ENCODE measurements around the gene SLC26A5.
A peak's percentile ranks its signal among the peaks of the same experiment; 100 is the strongest.
"Not testable (repeated sequence)": the region's sequence is repeated elsewhere in the genome, so short reads cannot be mapped to it uniquely, and the experiment has no call there.

SLC26A5 gene, protein sequence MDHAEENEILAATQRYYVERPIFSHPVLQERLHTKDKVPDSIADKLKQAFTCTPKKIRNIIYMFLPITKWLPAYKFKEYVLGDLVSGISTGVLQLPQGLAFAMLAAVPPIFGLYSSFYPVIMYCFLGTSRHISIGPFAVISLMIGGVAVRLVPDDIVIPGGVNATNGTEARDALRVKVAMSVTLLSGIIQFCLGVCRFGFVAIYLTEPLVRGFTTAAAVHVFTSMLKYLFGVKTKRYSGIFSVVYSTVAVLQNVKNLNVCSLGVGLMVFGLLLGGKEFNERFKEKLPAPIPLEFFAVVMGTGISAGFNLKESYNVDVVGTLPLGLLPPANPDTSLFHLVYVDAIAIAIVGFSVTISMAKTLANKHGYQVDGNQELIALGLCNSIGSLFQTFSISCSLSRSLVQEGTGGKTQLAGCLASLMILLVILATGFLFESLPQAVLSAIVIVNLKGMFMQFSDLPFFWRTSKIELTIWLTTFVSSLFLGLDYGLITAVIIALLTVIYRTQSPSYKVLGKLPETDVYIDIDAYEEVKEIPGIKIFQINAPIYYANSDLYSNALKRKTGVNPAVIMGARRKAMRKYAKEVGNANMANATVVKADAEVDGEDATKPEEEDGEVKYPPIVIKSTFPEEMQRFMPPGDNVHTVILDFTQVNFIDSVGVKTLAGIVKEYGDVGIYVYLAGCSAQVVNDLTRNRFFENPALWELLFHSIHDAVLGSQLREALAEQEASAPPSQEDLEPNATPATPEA

DNA sequence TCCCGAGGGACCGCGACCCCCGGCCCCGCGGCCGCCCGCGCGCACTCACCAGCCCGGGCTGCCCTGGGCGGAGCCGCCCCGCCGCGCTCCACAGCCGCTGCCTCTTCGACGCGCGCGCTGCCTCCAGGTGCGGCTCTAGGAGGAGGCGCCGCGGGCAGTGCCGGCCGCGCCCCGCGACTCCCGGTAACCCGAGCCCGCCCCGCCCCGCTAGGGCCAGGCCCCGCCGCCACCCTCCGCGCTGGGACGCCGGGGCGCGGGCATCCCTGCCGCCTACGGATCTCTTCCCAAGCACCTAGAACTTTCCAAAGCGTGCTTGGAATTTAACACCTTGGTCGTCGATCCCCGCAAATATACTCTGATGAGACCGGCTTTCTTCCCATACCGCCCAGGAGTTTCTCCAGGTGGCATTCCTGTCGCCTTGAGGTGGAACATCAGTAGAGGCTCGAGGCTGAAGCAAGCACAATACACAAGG is at the start of gene SLC26A5:
SLC26A5 (minus strand) TSS at position 159 of the 472 bp plus-strand sequence. CDS start 24,693 bp downstream, outside the sequence.
- DNase-seq (ENCODE audit: low spot score), result peak; percentile 84

DNA sequence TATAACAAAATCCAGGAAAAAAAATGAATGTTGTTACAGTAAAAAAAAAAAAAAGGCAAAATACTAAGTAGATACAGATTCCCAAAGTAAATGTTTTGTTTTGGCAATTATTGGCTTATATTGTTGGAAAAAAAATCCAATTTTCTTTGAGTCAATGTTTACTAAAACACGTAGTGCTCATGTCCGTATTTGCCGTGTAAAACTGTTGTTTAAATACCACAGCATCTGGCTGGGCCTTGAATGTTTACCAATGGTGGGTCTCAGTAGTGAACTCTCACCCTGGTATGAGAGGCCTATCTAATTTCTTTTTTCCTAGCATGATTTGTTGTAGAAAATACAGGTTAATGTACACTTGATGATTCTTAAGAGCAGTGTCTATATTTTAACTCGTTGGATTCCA is 41.4 kb upstream of the SLC26A5 start:
- DNase-seq (ENCODE audit: low spot score), result no peak

DNA sequence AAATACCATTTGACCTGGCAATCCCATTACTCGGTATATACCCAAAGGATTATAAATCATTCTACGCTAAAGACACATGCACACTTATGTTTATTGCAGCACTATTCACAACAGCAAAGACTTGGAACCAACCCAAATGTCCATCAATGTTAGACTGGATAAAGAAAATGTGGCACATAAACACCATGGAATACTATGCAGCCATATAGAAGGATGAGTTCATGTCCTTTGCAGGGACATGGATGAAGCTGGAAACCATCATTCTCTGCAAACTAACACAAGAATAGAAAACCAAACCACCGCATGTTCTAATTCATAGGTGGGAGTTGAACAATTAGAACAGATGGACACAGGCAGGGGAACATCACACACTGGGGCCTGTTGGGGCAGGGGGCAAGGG is 40.9 kb upstream of the SLC26A5 start:
- not testable (repeated sequence) for DNase-seq (ENCODE audit: low spot score)

DNA sequence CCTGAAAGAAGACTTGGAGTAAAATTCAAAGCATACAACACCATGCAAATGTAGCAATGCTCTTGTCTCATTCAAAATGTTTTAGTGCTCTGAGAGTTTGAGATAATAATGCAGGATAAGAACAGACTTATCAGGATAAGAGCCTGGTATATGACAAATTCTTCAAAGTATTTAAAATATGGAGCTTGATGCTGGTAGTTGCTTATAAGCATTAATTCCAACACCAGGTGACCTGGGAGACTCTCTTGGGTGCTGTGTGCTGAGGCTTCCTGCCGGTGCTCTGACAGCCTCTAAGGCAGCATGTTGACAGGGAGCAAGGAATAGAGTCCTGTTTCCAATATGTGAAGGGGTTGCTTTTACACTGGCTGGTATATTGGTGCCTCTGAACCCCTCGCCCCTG is 34.8 kb upstream of the SLC26A5 start:
- no peak for DNase-seq (ENCODE audit: low spot score)

DNA sequence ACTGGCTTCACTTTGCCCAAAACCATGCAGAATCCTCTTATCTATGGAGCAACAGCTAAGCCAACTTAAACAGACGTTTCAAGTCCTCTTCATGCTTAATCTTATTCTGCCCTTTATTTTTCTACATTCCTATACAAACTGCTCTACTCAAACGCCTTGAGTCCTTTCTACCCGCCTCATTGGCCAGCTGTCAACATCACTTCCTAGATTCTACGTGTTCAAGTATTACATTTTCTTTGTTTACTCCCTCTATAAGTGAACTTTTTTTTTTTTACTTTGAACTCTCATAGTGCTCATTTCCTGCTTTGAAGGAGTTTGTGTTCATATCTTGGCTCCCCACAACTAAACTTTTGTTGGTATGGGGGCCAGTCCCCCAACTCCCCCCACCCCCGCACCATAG is 28.9 kb upstream of the SLC26A5 start:
- no peak for DNase-seq (ENCODE audit: low spot score)

DNA sequence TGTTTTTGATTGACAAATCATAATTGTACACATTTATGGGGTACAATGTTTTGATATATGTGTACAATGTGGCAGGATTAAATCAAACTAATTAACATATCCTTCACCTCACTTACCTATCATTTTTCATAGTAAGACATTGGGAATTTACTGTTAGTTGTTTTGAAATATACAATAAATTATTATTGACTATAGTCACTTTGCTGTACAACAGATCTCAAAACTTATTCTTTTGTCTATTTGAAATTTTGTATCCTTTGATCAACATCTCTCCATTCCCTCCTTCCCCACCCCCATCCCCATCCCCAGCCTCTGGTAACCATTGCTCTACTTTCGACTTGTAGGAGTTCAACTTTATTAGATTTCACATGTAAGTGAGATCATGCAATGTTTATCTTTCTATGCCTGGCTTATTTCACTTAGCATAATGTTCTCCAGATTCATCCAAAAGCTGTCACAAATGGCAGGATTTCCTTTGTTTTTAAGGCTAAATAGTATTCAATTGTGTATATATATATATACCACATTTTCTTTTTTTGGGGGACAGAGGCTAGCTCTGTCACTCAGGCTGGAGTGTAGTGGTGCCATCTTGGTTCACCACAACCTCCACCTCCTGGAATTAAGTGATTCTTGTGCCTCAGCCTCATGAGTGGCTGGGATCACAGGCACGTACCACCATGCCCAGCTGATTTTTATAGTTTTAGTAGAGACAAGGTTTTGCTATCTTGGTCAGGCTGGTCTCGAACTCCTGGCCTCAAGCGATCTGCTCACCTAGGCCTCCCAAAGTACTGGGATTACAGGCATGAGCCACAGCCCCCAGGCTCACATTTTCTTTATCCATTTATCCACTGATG is 23.3 kb upstream of the SLC26A5 start:
- DNase-seq (ENCODE audit: low spot score), result no peak

DNA sequence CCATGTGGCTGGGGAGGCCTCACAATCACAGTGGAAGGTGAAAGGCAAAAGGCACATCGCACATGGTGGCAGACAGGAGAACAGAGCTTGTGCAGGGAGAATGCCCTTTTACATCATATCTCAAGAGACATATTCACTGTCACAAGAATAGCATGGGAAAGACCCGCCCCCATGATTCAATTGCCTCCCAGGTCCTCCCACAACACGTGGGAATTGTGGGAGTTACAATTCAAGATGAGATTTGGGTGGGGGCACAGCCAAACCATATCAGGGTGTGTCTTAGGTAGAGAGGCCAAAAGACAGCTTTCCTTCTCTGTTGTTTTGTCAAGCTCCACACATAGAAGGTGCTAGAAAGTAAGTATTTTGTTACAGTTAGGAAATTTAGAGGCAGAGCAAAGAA is 20.8 kb upstream of the SLC26A5 start:
- DNase-seq (ENCODE audit: low spot score), result no peak

DNA sequence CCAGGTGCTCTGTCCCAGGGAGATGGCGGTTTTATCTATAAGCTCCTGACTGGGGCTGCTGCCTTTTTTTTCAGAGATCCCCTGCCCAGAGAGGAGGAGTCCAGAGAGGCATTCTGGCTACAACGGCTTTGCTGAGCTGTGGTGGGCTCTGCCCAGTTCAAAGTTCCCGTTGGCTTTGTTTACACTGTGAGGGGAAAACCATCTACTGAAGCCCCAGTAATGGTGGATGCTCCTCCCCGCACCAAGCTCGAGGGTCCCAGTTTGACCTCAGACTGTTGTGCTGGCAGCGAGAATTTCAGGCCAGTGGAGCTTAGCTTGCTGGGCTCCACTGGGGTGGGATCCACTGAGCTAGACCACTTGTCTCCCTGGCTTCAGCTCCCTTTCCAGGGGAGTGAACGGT is 16.4 kb upstream of the SLC26A5 start:
- DNase-seq (ENCODE audit: low spot score), result no peak

DNA sequence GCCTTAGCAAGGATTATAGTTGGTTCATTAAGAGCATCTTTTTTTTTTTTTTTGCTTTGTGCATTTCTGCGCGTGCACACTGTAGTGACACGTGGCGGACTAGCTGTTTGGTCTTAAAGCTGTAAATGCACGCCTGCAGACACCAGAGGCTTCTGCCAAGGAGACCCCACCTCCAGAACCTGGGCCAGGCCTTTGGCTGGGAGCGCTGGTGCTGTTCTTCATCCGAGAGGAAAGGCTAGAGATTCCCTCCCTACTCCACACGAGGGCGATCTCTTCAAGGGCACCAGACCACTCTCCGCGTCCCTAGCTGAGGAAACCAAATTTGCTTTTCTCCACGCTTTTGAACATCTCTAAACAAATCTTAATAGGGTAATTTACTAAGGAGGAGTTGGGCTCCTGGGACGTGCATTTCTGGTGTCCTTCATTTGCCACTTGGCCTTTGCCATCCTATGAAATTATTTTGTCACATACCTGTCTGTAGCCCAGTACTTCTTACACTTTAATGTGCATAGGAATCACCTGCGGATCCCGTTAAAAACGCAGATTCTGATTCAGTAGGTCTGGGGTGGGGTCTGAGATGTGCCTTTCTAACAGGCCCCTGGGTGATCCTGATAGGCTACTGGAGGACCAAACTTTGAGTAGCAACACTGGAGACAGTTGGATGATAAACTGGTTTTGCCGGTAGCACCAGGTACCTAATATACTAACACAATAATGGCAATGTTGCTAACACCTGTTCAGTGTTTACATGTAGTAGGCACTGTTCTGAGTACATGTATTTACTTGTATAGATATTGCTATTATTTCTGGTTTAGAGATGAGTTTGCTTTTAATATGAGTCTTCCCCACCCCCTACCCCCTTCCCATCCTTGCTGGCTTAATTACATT is 1.3 kb upstream of the SLC26A5 start:
- peak; percentile 85 for DNase-seq (ENCODE audit: low spot score)

DNA sequence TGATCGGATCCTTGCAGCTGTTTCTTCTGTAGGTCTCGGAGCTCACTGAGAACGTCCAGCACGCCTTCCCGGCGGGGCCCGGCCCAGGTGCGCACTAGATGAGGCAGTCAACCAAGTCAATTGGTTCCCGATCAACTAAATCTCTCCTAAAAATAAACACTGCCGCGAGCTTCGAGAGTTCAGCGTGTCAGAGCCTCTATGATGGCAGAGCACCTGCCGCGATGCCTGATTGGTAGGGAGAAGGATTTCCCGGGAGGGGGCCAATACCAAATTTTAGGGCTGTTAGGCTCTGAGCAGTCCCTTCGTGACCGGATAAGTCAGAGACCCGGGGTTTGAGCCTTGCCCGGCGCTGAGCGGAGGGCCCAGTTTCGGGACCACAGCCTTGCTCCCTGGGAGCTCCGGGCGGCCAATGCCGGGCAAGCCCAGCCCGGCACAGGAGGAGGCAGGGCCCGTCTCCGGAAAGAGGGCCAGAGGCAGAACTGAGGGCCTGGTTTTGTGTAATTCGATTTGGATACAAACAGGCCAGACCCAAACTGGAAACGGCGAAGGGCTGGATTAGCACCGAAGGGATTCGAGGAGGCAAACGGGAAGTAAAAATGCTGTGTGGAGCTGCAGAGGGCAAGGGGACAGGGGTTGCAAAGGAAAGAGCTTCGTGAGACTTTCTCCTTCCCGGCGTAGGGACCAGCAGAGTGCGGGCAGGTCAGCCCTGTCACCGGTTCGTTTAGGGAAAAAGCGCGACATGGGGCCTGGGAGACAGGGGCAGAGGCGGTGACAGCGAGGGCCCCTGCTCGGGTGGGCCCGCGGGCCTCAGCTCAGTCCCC is 569 bp downstream of the SLC26A5 start:
- peak; percentile 45 for DNase-seq (ENCODE audit: low spot score)

DNA sequence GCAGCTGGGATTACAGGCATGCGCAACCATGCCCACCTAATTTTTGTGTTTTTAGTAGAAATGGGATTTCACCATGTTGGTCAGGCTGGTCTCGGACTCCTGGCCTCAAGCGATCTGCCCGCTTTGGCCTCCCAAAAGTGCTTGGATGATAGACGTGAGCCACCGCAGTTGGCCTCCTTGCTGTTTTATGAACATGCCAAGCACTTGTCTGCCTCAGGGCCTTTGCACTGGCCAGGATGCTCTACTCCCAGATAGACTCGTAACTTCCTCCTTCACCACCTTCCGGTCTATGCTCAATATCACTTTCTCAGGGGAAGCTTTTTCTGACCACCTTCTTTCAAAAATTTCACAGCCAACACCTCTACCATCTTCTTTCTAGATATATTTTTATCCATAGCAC is 6.3 kb downstream of the SLC26A5 start:
- DNase-seq (ENCODE audit: low spot score), result no peak

DNA sequence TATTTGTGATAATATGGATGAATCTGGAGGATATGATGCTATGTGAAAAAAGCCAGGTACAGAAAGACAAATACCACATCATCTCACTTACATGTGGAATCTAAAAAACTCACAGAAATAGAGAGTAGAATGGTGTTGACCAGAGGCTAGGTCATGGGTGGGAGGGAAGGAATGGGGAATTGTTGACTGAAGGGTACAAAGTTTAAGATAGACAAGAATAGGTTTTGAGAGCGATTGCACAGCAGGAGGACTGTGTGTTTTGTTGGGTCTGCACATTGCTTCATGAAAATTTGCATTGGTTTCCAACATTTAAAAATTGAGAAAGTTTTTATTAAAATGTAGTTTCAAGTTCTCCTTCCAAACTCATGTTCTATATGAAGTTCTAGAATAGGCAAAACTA is 8.4 kb downstream of the SLC26A5 start:
- DNase-seq (ENCODE audit: low spot score), result no peak

DNA sequence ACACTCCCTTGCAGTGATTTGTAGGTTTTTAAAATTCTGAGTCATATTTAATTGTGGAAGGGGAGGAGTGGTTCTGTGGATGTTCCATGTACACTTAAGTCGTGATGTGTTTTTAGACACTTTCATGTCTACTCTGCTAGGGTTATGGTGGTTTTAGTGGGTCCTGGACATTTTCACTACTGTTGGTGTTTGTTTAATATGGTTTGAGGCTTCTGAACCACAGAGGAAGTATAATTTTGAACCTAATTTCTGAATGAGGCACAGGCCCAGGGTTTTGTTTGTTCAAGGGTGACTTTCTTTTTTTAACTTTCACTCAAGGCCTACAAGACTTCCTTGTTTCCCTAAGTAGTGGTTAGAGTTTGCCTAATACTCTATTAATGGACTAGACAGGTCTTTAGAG is 13.3 kb downstream of the SLC26A5 start:
- no peak for DNase-seq (ENCODE audit: low spot score)

DNA sequence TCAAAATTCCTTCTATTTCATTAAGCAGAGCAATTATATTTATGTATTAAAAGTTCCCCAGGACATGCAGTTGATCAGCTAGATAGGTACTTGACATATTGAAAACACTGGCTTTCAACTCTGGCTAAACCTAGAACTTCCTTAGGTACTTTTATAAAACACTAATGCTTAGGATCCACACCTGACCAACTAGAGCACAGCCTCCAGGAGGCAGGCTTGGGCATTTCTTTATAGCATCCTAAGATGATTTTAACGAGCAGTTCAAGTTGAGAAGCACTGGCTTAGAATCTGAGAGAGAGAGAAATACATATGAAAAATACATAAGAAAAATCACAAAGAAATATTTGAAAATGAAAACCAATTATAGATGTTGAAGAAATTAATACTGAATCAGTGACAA is 20.8 kb downstream of the SLC26A5 start:
- no peak for DNase-seq (ENCODE audit: low spot score)

DNA sequence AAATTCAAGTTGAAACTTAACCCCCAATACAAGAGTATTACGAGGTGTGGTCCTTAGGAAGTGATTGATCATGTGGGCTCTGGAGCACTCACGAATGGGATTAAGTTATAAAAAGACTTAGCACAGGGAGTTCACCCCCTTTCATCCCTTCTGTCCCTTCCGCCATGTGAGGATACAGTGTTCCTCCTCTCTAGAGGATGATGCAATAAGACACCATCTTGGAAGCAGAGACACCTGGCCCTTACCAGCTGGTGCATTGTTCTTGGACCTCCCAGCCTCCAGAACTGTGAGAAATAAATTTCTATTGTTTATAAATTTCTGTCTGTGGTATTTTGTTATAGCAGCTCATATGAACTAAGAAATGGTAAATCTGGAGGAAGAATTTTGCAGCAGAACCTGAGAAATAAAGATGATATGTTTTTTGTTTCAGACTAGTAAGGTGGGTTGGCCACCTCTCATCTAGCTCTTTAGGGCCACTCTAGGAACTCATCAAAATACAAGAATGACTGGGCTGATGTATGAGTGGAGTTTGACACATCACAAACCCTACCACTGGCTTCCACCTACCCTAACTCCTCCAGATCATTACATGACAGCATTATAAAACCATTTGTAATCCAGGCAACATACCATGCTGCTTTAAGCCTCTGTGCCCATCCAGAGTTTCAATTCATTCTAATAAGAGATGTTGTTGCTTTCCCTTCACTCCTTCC is 22.4 kb downstream of the SLC26A5 start:
- no peak for DNase-seq (ENCODE audit: low spot score)

DNA sequence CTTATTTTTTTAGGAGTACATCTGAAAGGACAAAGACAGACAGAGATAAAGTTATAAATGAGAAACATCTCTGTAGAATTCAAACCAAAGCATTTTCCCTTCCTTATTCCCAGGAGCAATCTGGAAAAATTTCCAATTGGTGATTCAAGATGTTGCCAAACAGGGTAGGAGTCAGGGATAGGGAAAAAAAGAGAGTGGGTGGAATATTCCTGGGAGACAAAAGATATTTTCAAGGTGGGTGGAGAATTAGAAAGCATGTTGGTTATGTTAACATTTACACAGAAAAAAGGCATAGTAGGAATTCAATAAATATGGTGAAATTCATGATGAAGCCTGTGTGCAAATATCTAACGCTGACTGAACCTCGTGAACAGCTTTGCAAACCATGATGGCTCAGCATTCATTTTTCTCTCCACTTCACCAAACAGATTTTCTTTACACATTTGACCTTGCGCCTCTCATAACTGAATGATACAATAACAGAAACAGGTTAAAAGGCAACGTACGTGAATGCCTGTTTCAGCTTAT is 25.1 kb downstream of the SLC26A5 start:
- no peak for DNase-seq (ENCODE audit: low spot score)

DNA sequence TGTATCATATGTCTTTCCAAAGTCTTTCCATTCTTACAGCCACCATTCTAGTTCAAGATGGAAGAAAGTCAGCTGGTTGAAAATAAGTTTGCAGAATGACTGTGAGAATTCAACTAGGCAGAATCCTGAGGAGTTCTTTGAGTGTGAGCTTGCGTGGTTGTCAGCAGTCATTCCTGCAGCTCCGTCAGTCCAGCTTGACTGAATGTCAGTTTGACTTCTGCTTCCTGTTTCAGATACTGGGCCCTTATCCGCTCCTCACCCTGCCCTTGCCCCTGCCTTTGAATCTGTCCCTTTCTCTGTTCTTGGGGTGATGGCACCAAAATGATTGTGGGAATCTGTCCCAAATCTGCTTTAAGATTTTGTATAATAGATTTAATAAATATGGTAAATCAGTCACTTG is 27.8 kb downstream of the SLC26A5 start:
- no peak for DNase-seq (ENCODE audit: low spot score)

DNA sequence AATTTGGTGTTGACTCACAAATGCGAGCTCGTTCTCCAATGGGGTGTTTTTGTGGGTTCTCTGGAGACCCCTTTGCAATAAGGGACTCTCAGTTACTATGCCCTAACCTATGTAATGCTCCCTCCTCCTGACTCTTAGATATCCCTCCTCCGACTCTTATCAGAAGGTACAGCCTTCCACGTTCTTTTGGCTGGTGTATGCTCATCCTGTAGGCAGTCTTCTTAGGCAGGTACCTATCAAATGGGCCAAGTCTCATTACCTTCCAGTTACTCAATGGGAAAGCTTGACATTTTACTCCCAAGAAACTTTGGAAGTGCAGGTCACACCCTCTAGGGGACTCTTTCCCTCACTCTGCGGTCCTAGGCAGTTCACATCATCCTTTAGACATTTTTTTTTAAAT is 32.6 kb downstream of the SLC26A5 start:
- no peak for DNase-seq (ENCODE audit: low spot score)

DNA sequence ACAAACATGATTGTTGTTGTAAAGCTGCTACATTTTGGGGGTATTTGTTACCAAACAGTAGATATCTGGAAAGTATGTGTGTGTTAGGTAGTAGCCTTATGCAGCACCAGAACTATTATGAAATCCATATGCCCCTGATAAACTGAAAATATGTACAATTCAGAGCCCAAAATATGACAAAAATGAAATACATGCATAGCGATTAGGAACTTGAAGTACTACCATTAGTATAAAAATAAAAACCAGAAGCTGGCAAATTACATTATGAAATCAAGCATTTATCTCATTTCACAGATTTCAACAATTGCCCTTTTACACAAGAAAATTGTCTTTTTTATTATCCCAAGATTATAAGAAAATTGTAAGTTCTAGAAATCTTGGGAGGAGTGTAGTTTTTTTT is 33.9 kb downstream of the SLC26A5 start:
- DNase-seq (ENCODE audit: low spot score), result no peak

Data from iPS-NIHi11 (cell line).